ENCODE data around the gene TEDC2.
"Not testable (repeated sequence)": the region's sequence is repeated elsewhere in the genome, so short reads cannot be mapped to it uniquely, and the experiment has no call there.

The TEDC2 gene

DNA sequence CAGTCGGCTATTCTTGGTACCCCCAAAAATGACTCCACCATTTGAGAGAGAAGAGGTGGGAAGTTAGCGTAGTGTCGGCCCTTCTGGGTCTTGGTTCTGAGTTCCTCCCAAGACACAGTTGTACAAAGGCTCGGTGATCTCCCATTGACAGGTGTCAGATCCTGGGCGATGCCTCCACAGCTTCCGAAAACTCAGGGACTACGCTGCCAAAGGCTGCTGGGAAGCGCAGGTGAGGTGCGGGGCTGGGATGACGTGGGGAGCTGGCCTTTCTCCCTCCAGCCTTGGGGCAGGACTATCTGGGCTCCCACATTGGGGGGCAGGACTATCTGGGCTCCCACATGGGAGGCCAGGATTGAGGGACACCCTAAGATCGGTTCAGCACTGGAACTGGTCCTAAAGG lies 20.3 kb upstream of the TEDC2 start:
- Histone ChIP-seq H3K27me3 (ENCODE audit: control insufficient read depth in 1 of 2, insufficient read depth in 2 of 2, low read length in 2 of 2) (no peaks in the 10 kb centered on the region), H3K9me3 (ENCODE audit: low read length) (no peaks in the 10 kb centered on the region), H3K27ac (ENCODE audit: low read depth, low read length) (no peak overlapping the region), H3K36me3 (ENCODE audit: insufficient read depth, low read length) (no peaks in the 10 kb centered on the region), H3K4me3 (ENCODE audit: low read depth in 1 of 2, low read length in 2 of 2) (no peak overlapping the region), H3K9ac (ENCODE audit: low read length) (no peak overlapping the region), H3K4me1 (ENCODE audit: insufficient read depth, low read length) (no peaks in the 10 kb centered on the region)

DNA sequence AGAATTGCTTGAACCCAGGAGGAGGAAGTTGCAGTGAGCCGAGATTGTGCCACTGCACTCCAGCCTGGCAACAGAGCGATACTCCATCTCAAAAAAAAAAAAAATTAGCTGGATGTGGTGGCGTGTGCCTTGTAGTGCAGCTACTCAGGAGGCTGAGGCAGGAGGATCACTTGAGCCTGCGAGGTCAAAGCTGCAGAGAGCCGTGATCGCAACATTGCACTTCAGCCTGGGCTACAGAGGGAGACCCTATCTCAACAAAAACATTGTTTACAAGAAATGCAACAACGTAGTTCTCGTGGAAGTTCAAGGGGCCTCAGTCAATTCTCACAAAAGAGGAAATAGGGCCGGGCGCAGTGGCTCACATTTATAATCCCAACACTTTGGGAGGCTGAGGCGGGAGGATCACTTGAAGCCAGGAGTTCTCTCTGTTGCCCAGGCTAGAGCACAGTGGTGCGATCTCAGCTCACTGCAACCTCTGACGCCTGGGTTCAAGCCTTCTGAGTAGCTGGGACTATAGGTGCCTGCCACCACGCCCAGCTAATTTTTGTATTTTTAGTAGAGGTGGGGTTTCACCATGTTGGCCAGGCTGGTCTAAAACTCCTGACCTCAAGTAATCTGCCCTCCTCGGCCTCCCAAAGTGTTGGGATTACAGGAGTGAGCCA lies 18.6 kb upstream of the TEDC2 start:
- not testable (repeated sequence) for H3K36me3 ChIP-seq (ENCODE audit: insufficient read depth, low read length); H3K27me3 ChIP-seq (ENCODE audit: control insufficient read depth in 1 of 2, insufficient read depth in 2 of 2, low read length in 2 of 2); H3K9me3 ChIP-seq (ENCODE audit: low read length); H3K9ac ChIP-seq (ENCODE audit: low read length); H3K4me1 ChIP-seq (ENCODE audit: insufficient read depth, low read length); H3K4me3 ChIP-seq (ENCODE audit: low read depth in 1 of 2, low read length in 2 of 2); H3K27ac ChIP-seq (ENCODE audit: low read depth, low read length)

DNA sequence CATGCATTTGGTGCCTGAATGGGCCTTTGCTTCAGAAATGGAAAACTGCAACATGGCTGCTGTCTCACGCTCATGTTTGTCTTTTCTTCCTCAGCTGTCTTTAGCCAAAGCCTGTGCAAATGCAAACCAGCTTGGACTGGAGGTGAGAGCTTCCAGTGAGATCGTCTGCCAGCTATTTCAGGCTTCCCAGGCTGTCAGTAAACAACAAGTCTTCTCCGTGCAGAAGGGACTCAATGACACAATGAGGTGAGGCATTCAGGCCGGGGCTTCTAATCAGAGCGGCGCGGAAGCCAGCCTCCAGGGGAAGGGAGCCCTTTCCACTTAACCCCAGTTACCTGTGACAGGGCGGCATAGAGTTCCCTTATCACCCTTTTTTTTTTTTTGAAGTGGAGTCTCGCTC lies 16.4 kb upstream of the TEDC2 start:
- H3K27ac ChIP-seq (ENCODE audit: low read depth, low read length), result no peak overlapping the region

DNA sequence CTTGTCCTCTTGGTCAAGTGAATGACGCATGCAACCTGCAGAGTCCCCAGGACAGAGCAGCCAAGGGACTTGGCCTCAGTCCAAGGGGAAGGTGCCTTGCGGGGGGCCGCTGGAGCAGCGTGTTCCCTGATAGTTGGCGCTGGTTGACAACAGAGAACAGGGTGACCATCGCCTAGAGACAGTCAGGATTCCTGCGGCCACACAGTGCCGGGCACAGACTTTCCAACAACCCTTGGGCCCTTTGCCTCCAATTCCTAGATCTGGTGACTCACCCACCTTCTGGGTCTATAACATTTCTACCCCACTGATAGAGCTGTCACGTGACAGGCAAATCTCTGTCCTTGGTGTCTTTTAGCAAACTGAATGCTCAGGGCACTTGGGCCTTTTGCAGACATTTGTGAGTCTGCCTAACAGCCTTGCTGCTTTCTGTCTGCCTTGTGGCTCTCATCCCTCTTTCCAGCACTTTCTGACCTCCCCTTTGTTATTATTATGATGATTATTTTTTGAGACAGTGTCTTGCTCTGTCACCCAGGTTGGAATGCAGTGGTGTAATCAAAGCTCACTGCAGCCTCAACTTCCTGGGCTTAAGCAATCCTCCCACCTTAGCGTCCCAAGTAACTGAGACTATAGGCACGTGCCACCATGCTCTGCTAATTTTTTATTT lies 11.9 kb upstream of the TEDC2 start:
- no peak overlapping the region for H3K27ac ChIP-seq (ENCODE audit: low read depth, low read length)
- no peaks in the 10 kb centered on the region for H3K27me3 ChIP-seq (ENCODE audit: control insufficient read depth in 1 of 2, insufficient read depth in 2 of 2, low read length in 2 of 2)
- H3K9ac ChIP-seq (ENCODE audit: low read length), result no peak overlapping the region
- no peak overlapping the region for H3K4me3 ChIP-seq (ENCODE audit: low read depth in 1 of 2, low read length in 2 of 2)
- H3K36me3 ChIP-seq (ENCODE audit: insufficient read depth, low read length), result no peaks in the 10 kb centered on the region
- H3K9me3 ChIP-seq (ENCODE audit: low read length), result no peaks in the 10 kb centered on the region
- no peaks in the 10 kb centered on the region for H3K4me1 ChIP-seq (ENCODE audit: insufficient read depth, low read length)

More for the DNA sequence above, 16.4 kb upstream of the TEDC2 start:
- Histone ChIP-seq H3K36me3 (ENCODE audit: insufficient read depth, low read length) (no peaks in the 10 kb centered on the region), H3K4me1 (ENCODE audit: insufficient read depth, low read length) (no peaks in the 10 kb centered on the region), H3K27me3 (ENCODE audit: control insufficient read depth in 1 of 2, insufficient read depth in 2 of 2, low read length in 2 of 2) (no peaks in the 10 kb centered on the region), H3K9ac (ENCODE audit: low read length) (no peak overlapping the region), H3K4me3 (ENCODE audit: low read depth in 1 of 2, low read length in 2 of 2) (no peak overlapping the region), H3K9me3 (ENCODE audit: low read length) (no peaks in the 10 kb centered on the region)

DNA sequence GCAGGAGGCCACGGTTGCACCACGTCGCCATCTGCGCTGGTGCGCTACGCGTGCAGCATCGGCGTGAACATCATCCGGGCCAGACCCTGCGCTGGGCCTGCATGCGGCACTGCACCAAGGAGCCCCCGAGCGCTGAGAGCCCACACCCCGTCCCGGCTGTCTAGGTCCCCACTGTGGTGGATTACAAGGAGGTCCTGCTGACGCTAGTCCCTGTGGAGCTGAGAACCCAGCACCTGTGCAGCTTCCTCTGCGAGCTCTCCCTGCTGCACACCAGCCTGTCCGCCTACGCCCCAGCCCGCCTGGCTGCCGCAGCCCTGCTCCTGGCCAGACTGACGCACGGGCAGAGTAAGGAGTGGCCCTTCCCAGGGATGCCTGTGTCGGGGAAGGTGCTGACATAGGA lies 10.8 kb upstream of the TEDC2 start:
- no peaks in the 10 kb centered on the region for H3K36me3 ChIP-seq (ENCODE audit: insufficient read depth, low read length)
- H3K9ac ChIP-seq (ENCODE audit: low read length), result no peak overlapping the region
- no peaks in the 10 kb centered on the region for H3K9me3 ChIP-seq (ENCODE audit: low read length)
- no peaks in the 10 kb centered on the region for H3K4me1 ChIP-seq (ENCODE audit: insufficient read depth, low read length)
- no peak overlapping the region for H3K27ac ChIP-seq (ENCODE audit: low read depth, low read length)
- H3K27me3 ChIP-seq (ENCODE audit: control insufficient read depth in 1 of 2, insufficient read depth in 2 of 2, low read length in 2 of 2), result no peaks in the 10 kb centered on the region
- H3K4me3 ChIP-seq (ENCODE audit: low read depth in 1 of 2, low read length in 2 of 2), result no peak overlapping the region

DNA sequence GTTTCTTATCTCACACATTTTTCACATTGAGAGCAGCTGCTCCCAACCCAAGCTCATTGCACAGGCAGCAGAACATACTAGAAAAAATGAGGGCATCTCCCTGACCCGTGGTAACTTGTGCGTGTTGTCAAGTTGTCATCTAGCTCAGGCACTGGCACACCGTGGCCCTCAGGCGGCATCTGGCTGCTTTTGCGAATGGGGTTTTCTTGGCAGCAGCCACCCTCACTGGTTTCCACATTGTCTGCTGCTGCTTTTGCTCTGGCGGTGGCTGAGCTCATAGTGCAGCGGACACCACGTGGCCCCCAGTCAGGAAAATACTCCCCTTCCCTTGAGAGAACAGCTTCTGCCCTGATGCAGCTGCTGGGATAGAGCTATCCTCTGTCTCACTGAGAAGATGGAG lies 9.4 kb upstream of the TEDC2 start:
- Histone ChIP-seq H3K27ac (ENCODE audit: low read depth, low read length) (no peak overlapping the region), H3K9ac (ENCODE audit: low read length) (no peak overlapping the region), H3K4me3 (ENCODE audit: low read depth in 1 of 2, low read length in 2 of 2) (no peak overlapping the region), H3K36me3 (ENCODE audit: insufficient read depth, low read length) (no peaks in the 10 kb centered on the region), H3K4me1 (ENCODE audit: insufficient read depth, low read length) (no peaks in the 10 kb centered on the region), H3K27me3 (ENCODE audit: control insufficient read depth in 1 of 2, insufficient read depth in 2 of 2, low read length in 2 of 2) (no peaks in the 10 kb centered on the region), H3K9me3 (ENCODE audit: low read length) (no peaks in the 10 kb centered on the region)

DNA sequence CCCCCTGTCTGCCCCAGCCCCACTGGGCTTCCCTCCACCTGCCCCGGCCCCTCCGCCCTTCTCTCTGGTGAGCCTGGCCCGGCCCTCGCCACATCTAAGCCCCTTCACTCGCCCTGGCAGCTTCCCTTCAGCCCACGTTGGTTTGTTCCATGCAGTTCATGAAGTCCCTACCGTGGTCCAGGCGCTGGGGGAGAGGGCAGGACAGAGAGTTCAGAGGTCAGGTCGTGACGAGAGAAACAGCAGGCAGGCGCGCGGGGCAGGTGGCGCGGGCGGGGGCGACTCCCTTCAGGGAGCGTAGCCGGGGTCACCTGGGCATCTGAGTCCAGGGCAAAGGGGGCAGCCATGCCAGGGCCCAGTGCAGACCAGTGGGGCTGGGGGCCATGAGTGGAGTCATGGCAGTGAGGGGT lies 8.9 kb upstream of the TEDC2 start:
- H3K27ac ChIP-seq (ENCODE audit: low read depth, low read length), result no peak overlapping the region

DNA sequence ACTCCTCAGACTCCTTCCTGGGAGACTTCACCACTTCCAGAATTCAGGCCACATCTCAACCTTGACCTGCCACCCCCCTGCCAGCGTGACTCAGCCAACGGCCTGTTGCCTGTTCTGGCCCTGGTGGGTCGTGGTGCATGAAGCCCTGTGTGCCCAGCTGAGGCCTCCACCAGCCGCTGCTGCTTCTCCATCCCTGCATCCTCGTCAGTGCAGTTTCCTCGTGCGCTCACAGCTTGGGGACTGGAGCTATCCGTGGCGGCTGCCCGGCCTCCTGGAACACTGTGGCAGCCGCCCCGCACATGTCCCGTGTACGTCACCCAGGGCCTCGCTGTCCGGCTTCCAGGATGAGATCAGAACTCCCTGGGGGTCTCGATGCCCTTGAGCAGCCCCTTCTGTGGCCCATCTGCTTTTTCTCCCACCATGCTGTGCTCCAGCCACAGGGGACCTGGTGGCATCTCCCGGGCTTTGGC lies 8.0 kb upstream of the TEDC2 start:
- Histone ChIP-seq H3K27ac (ENCODE audit: low read depth, low read length) (no peak overlapping the region), H3K27me3 (ENCODE audit: control insufficient read depth in 1 of 2, insufficient read depth in 2 of 2, low read length in 2 of 2) (no peaks in the 10 kb centered on the region), H3K4me3 (ENCODE audit: low read depth in 1 of 2, low read length in 2 of 2) (no peak overlapping the region), H3K4me1 (ENCODE audit: insufficient read depth, low read length) (no peaks in the 10 kb centered on the region), H3K9me3 (ENCODE audit: low read length) (no peaks in the 10 kb centered on the region), H3K9ac (ENCODE audit: low read length) (no peak overlapping the region), H3K36me3 (ENCODE audit: insufficient read depth, low read length) (no peaks in the 10 kb centered on the region)

More for the DNA sequence above, 8.9 kb upstream of the TEDC2 start:
- Histone ChIP-seq H3K9me3 (ENCODE audit: low read length) (no peaks in the 10 kb centered on the region), H3K4me3 (ENCODE audit: low read depth in 1 of 2, low read length in 2 of 2) (no peak overlapping the region), H3K36me3 (ENCODE audit: insufficient read depth, low read length) (no peaks in the 10 kb centered on the region), H3K27me3 (ENCODE audit: control insufficient read depth in 1 of 2, insufficient read depth in 2 of 2, low read length in 2 of 2) (no peaks in the 10 kb centered on the region), H3K4me1 (ENCODE audit: insufficient read depth, low read length) (no peaks in the 10 kb centered on the region), H3K9ac (ENCODE audit: low read length) (no peak overlapping the region)

DNA sequence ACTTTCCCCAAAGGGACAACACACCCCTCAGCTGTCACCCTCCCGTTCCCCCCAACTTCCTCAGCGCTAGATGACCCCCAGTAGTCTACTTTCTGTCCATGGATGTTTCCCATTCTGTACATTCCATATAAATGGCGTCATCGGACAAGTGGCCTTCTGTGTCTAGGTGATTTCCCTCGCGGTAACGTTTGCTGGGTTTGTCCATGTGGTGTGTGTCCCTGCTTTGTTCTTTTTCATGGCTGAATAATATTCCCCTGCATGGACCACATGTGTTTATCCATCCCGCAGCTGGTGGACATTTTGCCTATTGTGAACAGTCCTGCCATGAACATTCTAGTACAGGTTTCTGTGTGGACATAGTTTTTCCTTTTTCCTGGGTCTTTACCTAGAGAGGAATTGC lies 7.3 kb upstream of the TEDC2 start:
- Histone ChIP-seq H3K4me1 (ENCODE audit: insufficient read depth, low read length) (no peaks in the 10 kb centered on the region), H3K27ac (ENCODE audit: low read depth, low read length) (no peak overlapping the region), H3K36me3 (ENCODE audit: insufficient read depth, low read length) (no peaks in the 10 kb centered on the region), H3K4me3 (ENCODE audit: low read depth in 1 of 2, low read length in 2 of 2) (no peak overlapping the region), H3K9me3 (ENCODE audit: low read length) (no peaks in the 10 kb centered on the region), H3K27me3 (ENCODE audit: control insufficient read depth in 1 of 2, insufficient read depth in 2 of 2, low read length in 2 of 2) (no peaks in the 10 kb centered on the region), H3K9ac (ENCODE audit: low read length) (no peak overlapping the region)

DNA sequence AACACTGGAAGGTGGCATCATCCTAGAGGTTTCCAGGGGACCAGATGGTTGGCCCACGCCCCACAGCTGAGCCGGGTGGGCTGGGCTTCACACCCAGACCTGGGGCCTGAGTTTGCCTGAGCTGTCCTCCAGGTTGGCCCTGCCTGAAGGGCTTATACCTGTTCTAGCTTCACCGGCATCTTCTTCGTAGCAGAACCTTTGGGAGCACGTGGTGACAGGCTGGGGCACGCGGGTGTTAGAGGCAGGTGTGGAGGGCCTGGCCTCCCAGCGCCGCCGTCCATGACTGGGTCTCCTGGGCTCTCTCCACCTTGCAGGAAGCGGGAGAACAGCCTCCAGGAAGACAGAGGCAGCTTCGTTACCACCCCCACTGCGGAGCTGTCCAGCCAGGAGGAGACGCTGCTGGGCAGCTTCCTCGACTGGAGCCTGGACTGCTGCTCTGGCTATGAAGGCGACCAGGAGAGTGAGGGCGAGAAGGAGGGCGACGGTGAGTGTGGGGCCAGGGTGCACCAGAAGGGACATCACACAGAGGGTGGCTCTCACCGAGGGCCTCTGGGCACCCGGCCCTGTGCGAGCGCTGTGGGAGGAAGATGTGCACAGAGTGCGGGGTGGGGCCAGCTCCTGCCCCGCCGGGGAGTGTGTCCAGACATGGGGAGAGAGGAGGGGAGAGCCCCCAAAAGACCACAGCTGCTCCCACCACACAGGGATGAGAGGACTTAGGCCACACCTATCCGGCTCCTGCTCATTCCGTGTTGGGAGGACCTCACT lies 4.6 kb upstream of the TEDC2 start:
- H3K27ac ChIP-seq (ENCODE audit: low read depth, low read length), result no peak overlapping the region
- H3K27me3 ChIP-seq (ENCODE audit: control insufficient read depth in 1 of 2, insufficient read depth in 2 of 2, low read length in 2 of 2), result no peaks in the 10 kb centered on the region
- no peak overlapping the region for H3K9ac ChIP-seq (ENCODE audit: low read length)
- no peaks in the 10 kb centered on the region for H3K9me3 ChIP-seq (ENCODE audit: low read length)
- H3K4me3 ChIP-seq (ENCODE audit: low read depth in 1 of 2, low read length in 2 of 2), result no peak overlapping the region
- H3K36me3 ChIP-seq (ENCODE audit: insufficient read depth, low read length), result no peaks in the 10 kb centered on the region
- H3K4me1 ChIP-seq (ENCODE audit: insufficient read depth, low read length), result peaks cover 9% of the 10 kb centered on the region

DNA sequence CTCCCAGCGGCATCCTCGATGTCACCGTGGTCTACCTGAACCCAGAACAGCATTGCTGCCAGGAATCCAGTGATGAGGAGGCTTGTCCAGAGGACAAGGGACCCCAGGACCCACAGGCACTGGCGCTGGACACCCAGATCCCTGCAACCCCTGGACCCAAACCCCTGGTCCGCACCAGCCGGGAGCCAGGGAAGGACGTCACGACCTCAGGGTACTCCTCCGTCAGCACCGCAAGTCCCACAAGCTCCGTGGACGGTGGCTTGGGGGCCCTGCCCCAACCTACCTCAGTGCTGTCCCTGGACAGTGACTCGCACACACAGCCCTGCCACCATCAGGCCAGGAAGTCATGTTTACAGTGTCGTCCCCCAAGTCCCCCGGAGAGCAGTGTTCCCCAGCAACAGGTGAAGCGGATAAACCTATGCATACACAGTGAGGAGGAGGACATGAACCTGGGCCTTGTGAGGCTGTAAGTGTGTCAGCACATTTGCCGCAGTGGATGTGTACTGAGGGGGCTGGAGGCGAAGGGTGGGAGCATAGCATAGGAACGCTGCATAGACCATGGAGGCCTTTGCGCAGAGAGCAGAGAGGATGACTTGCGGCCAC lies 3.3 kb upstream of the TEDC2 start:
- H3K36me3 ChIP-seq (ENCODE audit: insufficient read depth, low read length), result no peaks in the 10 kb centered on the region
- no peaks in the 10 kb centered on the region for H3K27me3 ChIP-seq (ENCODE audit: control insufficient read depth in 1 of 2, insufficient read depth in 2 of 2, low read length in 2 of 2)
- H3K4me3 ChIP-seq (ENCODE audit: low read depth in 1 of 2, low read length in 2 of 2), result no peak overlapping the region
- H3K4me1 ChIP-seq (ENCODE audit: insufficient read depth, low read length), result peaks cover 13% of the 10 kb centered on the region
- no peaks in the 10 kb centered on the region for H3K9me3 ChIP-seq (ENCODE audit: low read length)
- H3K27ac ChIP-seq (ENCODE audit: low read depth, low read length), result no peak overlapping the region
- no peak overlapping the region for H3K9ac ChIP-seq (ENCODE audit: low read length)
